HepG2 (cell line): ENCODE results near the gene AP1M2. TPM values are rescaled to one million over a fixed set of nuclear protein-coding genes. Genes with fewer than 3 reads are reported as not detected.

Experiments used
- ATAC-seq: fragments of 200-7000 bp; cut with Tn5 transposase; 3 replicates; pipeline ENCODE4 v1.9.1; 2020; ENCODE audit warnings: mild to moderate bottlenecking, moderate library complexity
- BruUV-seq: library from RNA; stranded (reverse); fragments of 400-500 nt; replicated peaks from 2 replicates; lab custom pipeline; 2021; lab: Mats Ljungman, UMichigan
- CTCF ChIA-PET: fragments of 300-600 bp; formaldehyde crosslinking; extraction: SDS; loops from one replicate; lab custom pipeline; 2021; ENCODE audit warnings: low total read pairs, inconsistent platforms, low intra/inter-chr PET ratio; lab: Yijun Ruan, JAX
- POLR2A ChIA-PET: fragments of 350-600 bp; sonication (Branson Sonifier 250); formaldehyde crosslinking; loops from one replicate; lab custom pipeline; 2020; ENCODE audit warnings: antibody characterized with exemption, inconsistent platforms; lab: Yijun Ruan, JAX
- DNase-seq: peaks from one replicate; pipeline ENCODE4 v3.0.0-alpha.2; 2015; ENCODE audit warnings: low spot score
- FAIRE-seq: peaks from 3 replicates; lab custom pipeline; 2011; peaks lifted over from hg19 to GRCh38; lab: Jason Lieb, UNC
- H2AFZ ChIP-seq: one replicate; pipeline ENCODE4 v1.6.1; 2011; ENCODE audit warnings: low read length, inconsistent platforms
- H3K27ac ChIP-seq: fragments of 300-600 bp; 3 replicates; pipeline ENCODE4 v1.8.0; 2011; ENCODE audit warnings: mixed run types, mild to moderate bottlenecking, mixed read lengths, low read length, inconsistent platforms; ENCODE audit not compliant: insufficient read depth; ENCODE audit errors: extremely low read length
- H3K27me3 ChIP-seq, 2 experiments: fragments of 200-600 bp in 1 of 2; 2 replicates in 1 of 2; 3 replicates in 1 of 2; pipeline versions ENCODE4 v1.6.0 to v1.8.0; 2011; ENCODE audit warnings: low read length in 2 of 2, mild to moderate bottlenecking in 2 of 2, moderate library complexity in 2 of 2, inconsistent platforms in 1 of 2; ENCODE audit not compliant: insufficient read depth in 2 of 2, control insufficient read depth in 1 of 2
- H3K36me3 ChIP-seq, 2 experiments: fragments of 200-600 bp in 1 of 2; replicated peaks in 1 of 2; 2 replicates in 1 of 2; 3 replicates in 1 of 2; pipeline versions ENCODE4 v1.5.1 to v1.8.0; 2011; ENCODE audit warnings: low read length in 2 of 2, inconsistent platforms in 1 of 2; ENCODE audit not compliant: insufficient read depth in 2 of 2, control insufficient read depth in 1 of 2
- H3K4me1 ChIP-seq: 2 replicates; pipeline ENCODE4 v1.5.1; 2012; ENCODE audit warnings: low read length, inconsistent platforms; ENCODE audit not compliant: insufficient read depth
- H3K4me2 ChIP-seq: 2 replicates; pipeline ENCODE4 v1.6.0; 2011; ENCODE audit warnings: low read depth, low read length, inconsistent platforms
- H3K4me3 ChIP-seq, 3 experiments: fragments of 200-600 bp in 1 of 3; sonication (generic), shearing (Covaris generic) in 1 of 3; replicated peaks in 1 of 3; 2 replicates each; pipeline ENCODE4 v1.5.1; 2011 to 2016; ENCODE audit warnings: low read length in 3 of 3, inconsistent platforms in 2 of 3, low read depth in 2 of 3, mild to moderate bottlenecking in 2 of 3, control low read depth in 1 of 3, mixed read lengths in 1 of 3; ENCODE audit not compliant: insufficient read depth in 1 of 3
- H3K79me2 ChIP-seq: one replicate; pipeline ENCODE4 v1.6.1; 2011; ENCODE audit warnings: low read length, inconsistent platforms; ENCODE audit not compliant: insufficient read depth
- H3K9ac ChIP-seq: 2 replicates; pipeline ENCODE4 v1.6.0; 2011; ENCODE audit warnings: mild to moderate bottlenecking, low read depth, low read length, inconsistent platforms; ENCODE audit not compliant: insufficient read depth
- H3K9me3 ChIP-seq: 2 replicates; pipeline ENCODE4 v1.5.1; 2012; ENCODE audit warnings: mild to moderate bottlenecking, low read length
- H4K20me1 ChIP-seq: 2 replicates; pipeline ENCODE4 v1.6.0; 2011; ENCODE audit warnings: inconsistent platforms, mild to moderate bottlenecking, low read length, moderate library complexity; ENCODE audit not compliant: insufficient read depth
- EEA1 ChIP-seq: sonication (generic); formaldehyde crosslinking; IDR thresholded peaks from 2 replicates; pipeline ENCODE4 v1.5.1; 2020; ENCODE audit warnings: mild to moderate bottlenecking, missing genetic modification reagents, borderline replicate concordance
- EZH2 ChIP-seq: conservative IDR thresholded peaks from 2 replicates; pipeline ENCODE4 v1.6.1; 2012; ENCODE audit warnings: mild to moderate bottlenecking, low read depth, low read length, moderate library complexity
- FLYWCH1 ChIP-seq: sonication (generic); formaldehyde crosslinking; IDR thresholded peaks from 2 replicates; pipeline ENCODE4 v1.8.1; 2023; ENCODE audit warnings: mild to moderate bottlenecking, missing genetic modification reagents
- HNRNPL ChIP-seq: fragments of 200-400 bp; formaldehyde crosslinking; IDR thresholded peaks from 2 replicates; pipeline ENCODE4 v1.6.1; 2017; ENCODE audit warnings: mild to moderate bottlenecking, low read depth, low read length
- IRX3 ChIP-seq: sonication (generic); formaldehyde crosslinking; IDR thresholded peaks from 2 replicates; pipeline ENCODE4 v1.8.1; 2023; ENCODE audit warnings: mild to moderate bottlenecking, low read depth, missing genetic modification reagents, borderline replicate concordance
- MBNL3 ChIP-seq: fragments of 250-450 bp; sonication (Bioruptor Pico); conservative IDR thresholded peaks from 2 replicates; pipeline ENCODE4 v1.8.0; 2022; ENCODE audit warnings: mild to moderate bottlenecking, inconsistent platforms
- MED8 ChIP-seq: sonication (generic); formaldehyde crosslinking; IDR thresholded peaks from 2 replicates; pipeline ENCODE4 v1.8.1; 2023; ENCODE audit warnings: mild to moderate bottlenecking, missing genetic modification reagents; ENCODE audit not compliant: insufficient replicate concordance
- NCOA5 ChIP-seq: sonication (generic); formaldehyde crosslinking; IDR thresholded peaks from 2 replicates; pipeline ENCODE4 v1.4.0; 2020; ENCODE audit warnings: missing genetic modification reagents
- PITX1 ChIP-seq: sonication (generic); formaldehyde crosslinking; IDR thresholded peaks from 2 replicates; pipeline ENCODE4 v1.5.1; 2020; ENCODE audit warnings: mild to moderate bottlenecking, missing genetic modification reagents
- RARA ChIP-seq: IDR thresholded peaks from 2 replicates; pipeline ENCODE4 v1.6.1; 2016; ENCODE audit warnings: missing genetic modification reagents, missing compliant biosample characterization
- ZBTB44 ChIP-seq: sonication (generic); formaldehyde crosslinking; IDR thresholded peaks from 2 replicates; pipeline ENCODE4 v1.4.0; 2020; ENCODE audit warnings: missing genetic modification reagents
- ZC3H4 ChIP-seq: sonication (generic); formaldehyde crosslinking; IDR thresholded peaks from 2 replicates; pipeline ENCODE4 v1.4.0; 2020; ENCODE audit warnings: missing genetic modification reagents, borderline replicate concordance
- ZMYM4 ChIP-seq: sonication (generic); formaldehyde crosslinking; IDR thresholded peaks from 2 replicates; pipeline ENCODE4 v1.8.1; 2023; ENCODE audit warnings: mild to moderate bottlenecking, missing genetic modification reagents
- ZNF260 ChIP-seq: sonication (generic); formaldehyde crosslinking; IDR thresholded peaks from 2 replicates; pipeline ENCODE4 v1.4.0; 2020; ENCODE audit warnings: missing genetic modification reagents, low read depth, mild to moderate bottlenecking, borderline replicate concordance
- ZNF431 ChIP-seq: sonication (generic); formaldehyde crosslinking; IDR thresholded peaks from 2 replicates; pipeline ENCODE4 v1.9.0; 2022; ENCODE audit warnings: missing genetic modification reagents, low read depth, mild to moderate bottlenecking, borderline replicate concordance
- ZNF629 ChIP-seq: sonication (generic); formaldehyde crosslinking; conservative IDR thresholded peaks from 2 replicates; pipeline ENCODE4 v1.5.0; 2020; ENCODE audit warnings: missing genetic modification reagents
- ZNF652 ChIP-seq: IDR thresholded peaks from 2 replicates; pipeline ENCODE4 v1.6.1; 2016; ENCODE audit warnings: low read depth, borderline replicate concordance
- ZNF761 ChIP-seq: sonication (generic); formaldehyde crosslinking; conservative IDR thresholded peaks from 2 replicates; pipeline ENCODE4 v1.4.0; 2020; ENCODE audit warnings: mild to moderate bottlenecking, missing genetic modification reagents
- WGBS: methylation state at CpG from one replicate; pipeline ENCODE4 v1.1.6; 2017; ENCODE audit warnings: low lambda C conversion rate; 5-methylcytosine and 5-hydroxymethylcytosine counted together
- in situ Hi-C: cut with HindIII; loops from 2 replicates; pipeline ENCODE4 v1.10.0; 2017; ENCODE audit warnings: low pct_unique_long_range_greater_than_20kb; ENCODE audit not compliant: extremely low pct_ligation_motif_present
- intact Hi-C: fragments of 100-400 bp; cut with micrococcal nuclease; formaldehyde crosslinking; loops from one replicate; pipeline ENCODE4 v1.10.0; 2022; ENCODE audit not compliant: unreplicated experiment
- polyA plus RNA-seq, 8 experiments: library from polyadenylated mRNA; depleted of rRNA in 3 of 8; stranded (reverse) in 7 of 8; unstranded in 1 of 8; fragments of >200 nt; fragmentation: Illumina TruSeq in 4 of 8; extraction: Trizol in 4 of 8; gene quantifications; 2 replicates each; pipeline versions ENCODE4 v1.2.1 to v1.2.3, GENCODE V29; 2011 to 2016; ENCODE audit warnings: low read depth in 4 of 8, missing spikeins in 1 of 8, mixed read lengths in 1 of 8; ENCODE audit not compliant: insufficient read depth in 1 of 8
- total RNA-seq, 5 experiments: library from RNA; depleted of rRNA; stranded (reverse); fragments of >200 nt; fragmentation: Illumina TruSeq; extraction: Trizol; gene quantifications; 2 replicates each; pipeline ENCODE4 v1.2.3, GENCODE V29; 2016; ENCODE audit warnings: low read depth in 1 of 5

Gene AP1M2
- total and polyA plus RNA-seq, 2 of the 13 experiments (the other 11 are each of a cell fraction or from before 2014, with no cell fraction given): 6.3 to 76.8 TPM

GRCh38 chr19:10612499-10613119 is 25.5 kb upstream of the AP1M2 start:
- POLR2A ChIA-PET: no interaction called here
- TF ChIP-seq FLYWCH1 (CRISPR knock-in tag): no peak
- 0 out of 2 replicates have a peak, but pooled peaks have one; percentile 27 for TF ChIP-seq HNRNPL
- TF ChIP-seq ZNF629 (CRISPR knock-in tag): peak; percentile 29; the same call in 1 of the 2 replicates
- TF ChIP-seq, all 625 proteins: peak for 2
- 71% methylated on average over 9 of the region's 15 CpGs for WGBS
- intact Hi-C loops (no loop called here), in situ Hi-C loops (no loop called here)
- no peaks in the 10 kb centered on the region for H4K20me1 ChIP-seq
- no peak for ATAC-seq
- FAIRE-seq: no peak
- no peak overlapping the region for H2AFZ ChIP-seq
- H3K79me2 ChIP-seq: no peaks in the 10 kb centered on the region
- no peaks in the 10 kb centered on the region; a peak in 1 of 5 replicates for H3K27me3 ChIP-seq
- no peaks in the 10 kb centered on the region for H3K36me3 ChIP-seq
- no peak overlapping the region for H3K4me3 ChIP-seq
- no peaks in the 10 kb centered on the region for H3K4me1 ChIP-seq
- CTCF ChIA-PET: no interaction called here
- H3K4me2 ChIP-seq: no peak overlapping the region
- H3K9me3 ChIP-seq: no peaks in the 10 kb centered on the region
- BruUV-seq: no TSS peak
- no peak overlapping the region for H3K9ac ChIP-seq
- DNase-seq: no peak
- H3K27ac ChIP-seq: no peak overlapping the region

- Histone ChIP-seq H3K9ac (no peak overlapping the region), H3K79me2 (no peaks in the 10 kb centered on the region), H2AFZ (no peak overlapping the region)
- TF ChIP-seq EEA1 (no peak), ZBTB44 (CRISPR knock-in tag) (no peak), MBNL3 (no peak), ZNF260 (no peak), NCOA5 (CRISPR knock-in tag) (no peak), ZNF761 (CRISPR knock-in tag) (no peak), PITX1 (CRISPR knock-in tag) (no peak), MED8 (CRISPR knock-in tag) (no peak), ZC3H4 (CRISPR knock-in tag) (no peak), EZH2 (no peak), IRX3 (CRISPR knock-in tag) (no peak), ZNF652 (CRISPR knock-in tag) (no peak), ZMYM4 (CRISPR knock-in tag) (no peak), ZNF431 (CRISPR knock-in tag) (no peak), RARA (no peak)
Observed at GRCh38 chr19:10611907-10612306, 24.8 kb upstream of the AP1M2 start.

More at GRCh38 chr19:10611907-10612306, 24.8 kb upstream of the AP1M2 start:
- Histone ChIP-seq H3K9me3 (no peaks in the 10 kb centered on the region), H3K4me1 (no peaks in the 10 kb centered on the region), H3K4me2 (no peak overlapping the region), H3K36me3 (no peaks in the 10 kb centered on the region), H3K27me3 (no peaks in the 10 kb centered on the region; a peak in 1 of 5 replicates), H3K4me3 (no peak overlapping the region), H4K20me1 (no peaks in the 10 kb centered on the region), H3K27ac (no peak overlapping the region)
- ATAC-seq: no peak
- intact Hi-C loops (no loop called here), in situ Hi-C loops (no loop called here)
- CTCF ChIA-PET: no interaction called here
- 64% methylated on average over 5 of the region's 5 CpGs for WGBS
- FAIRE-seq: no peak
- no TSS peak for BruUV-seq
- POLR2A ChIA-PET: no interaction called here
- DNase-seq: no peak
